ENCODE data around the gene PTPRN2. TPM values are rescaled to one million over a fixed set of nuclear protein-coding genes. Genes with fewer than 3 reads are reported as not detected.

Gene PTPRN2
- total and polyA plus RNA-seq, 2 of the 8 experiments (the other 6 are each of a cell fraction or from before 2014, with no cell fraction given): 2.6 to 4.5 TPM

GRCh38 chr7:158588085-158588877, 658 bp upstream of the PTPRN2 start:
- H4K91ac ChIP-seq (replicated peaks; ENCODE audit: insufficient read length, low read length): no peak overlapping the region
- H3K56ac ChIP-seq (replicated peaks; ENCODE audit: insufficient read length, low read depth, low read length): no peak overlapping the region
- peaks cover 5 to 6% of the 10 kb centered on the region in 2 experiments for H4K20me1 ChIP-seq (replicated peaks in 1 of 2; ENCODE audit: control insufficient read depth in 1 of 2, insufficient read depth in 2 of 2, low read length in 2 of 2)
- H2BK15ac ChIP-seq (ENCODE audit: low read length): no peak overlapping the region
- H3K4me1 ChIP-seq (replicated peaks in 1 of 4; ENCODE audit: control insufficient read depth in 3 of 4, insufficient read depth in 4 of 4, low read length in 3 of 4): peaks cover 0 to 10% (median 5%) of the 10 kb centered on the region in 4 experiments; a peak in 5 of 7 replicates
- ChIA-PET POLR2A (ENCODE audit: partially characterized antibody) (interaction anchor here (0.7 to 0.9 kb wide), 2 partner anchors 24 to 35 kb away, joined by 3 read pairs; no protein-coding TSS in a partner anchor), CTCF (ENCODE audit: partially characterized antibody) (no interaction called here)
- no peak overlapping the region for H3K9ac ChIP-seq (replicated peaks in 1 of 4; ENCODE audit: extremely low read depth in 1 of 4, low read depth in 3 of 4, low read length in 3 of 4)
- no peak overlapping the region for H4K5ac ChIP-seq (ENCODE audit: insufficient read length, low read depth, low read length)
- no peaks in the 10 kb centered on the region for H3K36me3 ChIP-seq (ENCODE audit: control insufficient read depth in 2 of 4, insufficient read depth in 4 of 4, low read length in 3 of 4)
- H2BK12ac ChIP-seq (ENCODE audit: low read depth, low read length): no peak overlapping the region
- WGBS, 2 experiments (ENCODE audit: extremely low coverage in 1 of 2, insufficient coverage in 1 of 2, insufficient read length in 1 of 2, insufficient replicate concordance in 2 of 2, low coverage in 1 of 2, low lambda C conversion rate in 2 of 2, missing lambda C conversion rate in 1 of 2): 40% methylated on average over 15 of the region's 63 CpGs; no CpG with 5 or more reads in 1 of the 2 experiments
- H3K79me2 ChIP-seq (ENCODE audit: control insufficient read depth in 1 of 2, insufficient read depth in 2 of 2, low read length in 2 of 2): no peaks in the 10 kb centered on the region
- DNase-seq (ENCODE audit: low read depth in 1 of 2, low spot score in 2 of 2) (peak in 1 of 2 experiments; percentile 66), FAIRE-seq (no peak)
- peak overlapping the region; percentile 71; the same call in 1 of the 2 replicates for H4K8ac ChIP-seq (ENCODE audit: extremely low read depth, insufficient read depth, low read length)
- peak overlapping the region; percentile 27 to 66 (median 28); a peak in 7 of 8 replicates for H3K4me3 ChIP-seq (ENCODE audit: extremely low read depth in 1 of 4, insufficient read depth in 2 of 4, low read depth in 3 of 4, low read length in 4 of 4)
- no peak overlapping the region for H3K4ac ChIP-seq (replicated peaks; ENCODE audit: insufficient read length, low read depth, low read length)
- H3K4me2 ChIP-seq (ENCODE audit: insufficient read depth in 1 of 2, low read depth in 2 of 2, low read length in 2 of 2): peak overlapping the region; percentile 35 to 85; a peak in 3 of 4 replicates
- no peak overlapping the region for H3K14ac ChIP-seq (ENCODE audit: insufficient read length)
- no peaks in the 10 kb centered on the region for H3K79me1 ChIP-seq (ENCODE audit: low read depth, low read length)
- H3K27me3 ChIP-seq (replicated peaks in 1 of 4; ENCODE audit: control insufficient read depth in 3 of 4, extremely low read depth in 1 of 4, insufficient read depth in 3 of 4, low read length in 3 of 4): peaks cover 34 to 72% (median 62%) of the 10 kb centered on the region in 4 experiments
- H3K18ac ChIP-seq (ENCODE audit: extremely low read depth, low read length): no peak overlapping the region; the same call in 1 of the 2 replicates
- H3K23me2 ChIP-seq (ENCODE audit: low read depth, low read length): peaks cover 7% of the 10 kb centered on the region; the same call in 1 of the 2 replicates
- H2AFZ ChIP-seq (ENCODE audit: low read length): no peak overlapping the region
- H2BK120ac ChIP-seq (replicated peaks; ENCODE audit: low read depth, low read length): no peak overlapping the region
- H3K27ac ChIP-seq (ENCODE audit: low read depth, low read length): no peak overlapping the region
- H3K9me3 ChIP-seq (ENCODE audit: insufficient read depth in 2 of 2, low read depth in 1 of 2, low read length in 1 of 2): peaks cover 2% of the 10 kb centered on the region in 2 experiments; a peak in 1 of 4 replicates
- H2AK5ac ChIP-seq (ENCODE audit: low read depth, low read length): no peak overlapping the region
- H3K23ac ChIP-seq (ENCODE audit: insufficient read length): no peak overlapping the region
- H2BK20ac ChIP-seq (ENCODE audit: low read length): no peak overlapping the region
- no peak overlapping the region for H2BK5ac ChIP-seq (ENCODE audit: low read depth, low read length)
- no peak for TF ChIP-seq ATF3 (IDR thresholded peaks at IDR 0.05; ENCODE audit: insufficient read depth, low read depth, low read length)
- TF ChIP-seq E2F6 (IDR thresholded peaks at IDR 0.05): peak; percentile 23; the same call in 1 of the 2 replicates
- TF ChIP-seq YY1 (IDR thresholded peaks at IDR 0.05; ENCODE audit: low read depth, low read length): no peak
- TF ChIP-seq SIRT6 (IDR thresholded peaks at IDR 0.05; ENCODE audit: low read length): no peak

Measured in H1 (cell line).